Thymus (tissue), 14 donors: Measurements from ENCODE around the gene ARL6IP6. TPM values are rescaled to one million over a fixed set of nuclear protein-coding genes. Genes with fewer than 3 reads are reported as not detected.
A peak's percentile ranks its signal among the peaks of the same experiment; 100 is the strongest.

Experiments used
- DNase-seq, 9 donors: peaks; one replicate each; pipeline ENCODE4 v3.0.0-alpha.2; 2013; ENCODE audit warnings: low spot score in 9 of 9, low read depth in 6 of 9, missing footprints in 1 of 9
- H3K27ac ChIP-seq, 2 donors: one replicate each; pipeline ENCODE4 v1.5.1; 2013; ENCODE audit warnings: control low read depth in 1 of 2, low read depth in 1 of 2, low read length in 1 of 2, mild to moderate bottlenecking in 1 of 2, moderate library complexity in 1 of 2
- H3K27me3 ChIP-seq, 2 donors: one replicate each; pipeline ENCODE4 v1.5.1; 2013; ENCODE audit warnings: low read length in 1 of 2; ENCODE audit not compliant: control insufficient read depth in 2 of 2, insufficient read depth in 1 of 2
- H3K36me3 ChIP-seq, 2 donors: one replicate each; pipeline ENCODE4 v1.5.1; 2013; ENCODE audit warnings: low read length in 1 of 2, mild to moderate bottlenecking in 1 of 2, moderate library complexity in 1 of 2; ENCODE audit not compliant: control insufficient read depth in 2 of 2, insufficient read depth in 2 of 2
- H3K4me1 ChIP-seq, 2 donors: one replicate each; pipeline ENCODE4 v1.5.1; 2013; ENCODE audit warnings: low read length in 2 of 2; ENCODE audit not compliant: control insufficient read depth in 2 of 2, insufficient read depth in 2 of 2
- H3K4me3 ChIP-seq, 2 donors: one replicate each; pipeline ENCODE4 v1.5.1; 2013; ENCODE audit warnings: low read length in 2 of 2, control low read depth in 1 of 2, mild to moderate bottlenecking in 1 of 2
- H3K9me3 ChIP-seq, 2 donors: one replicate each; pipeline ENCODE4 v1.5.1; 2013; ENCODE audit warnings: low read length in 1 of 2, mild to moderate bottlenecking in 1 of 2; ENCODE audit not compliant: control insufficient read depth in 2 of 2, insufficient read depth in 1 of 2
- WGBS: extraction: QIAGEN DNeasy Blood & Tissue Kit; methylation state at CpG from one replicate; pipeline ENCODE4 v1.1.7; 2013; 5-methylcytosine and 5-hydroxymethylcytosine counted together
- long read RNA-seq, 10 donors: transcript quantifications; one replicate each; lab custom pipeline, GENCODE V29; 2026
- polyA plus RNA-seq: library from polyadenylated mRNA; stranded (reverse); fragments of 200-250 nt; gene quantifications from one replicate; pipeline ENCODE4 v1.2.3, GENCODE V29; 2013
- total RNA-seq: library from RNA; stranded (reverse); fragments of 120-200 nt; gene quantifications from one replicate; pipeline ENCODE4 v1.2.4, GENCODE V29; 2013
- donor health status: healthy.

The ARL6IP6 gene
- 21.7 TPM for total RNA-seq
- polyA plus RNA-seq, result 19.5 TPM
- long read RNA-seq, donor 1, transcript ARL6IP6-201 (4 exons, 2,805 nt), result major isoform, 6 of 6 reads
- long read RNA-seq, donor 1, partial matches to known transcripts, result 0 of 6 reads
- long read RNA-seq, donor 1, other reads (novel, unspliced or antisense), result 0 of 6 reads
- long read RNA-seq, donor 2, transcript ARL6IP6-201 (4 exons, 2,805 nt), result major isoform, 26 of 29 reads
- long read RNA-seq, donor 2, partial matches to known transcripts, result 0 of 29 reads
- long read RNA-seq, donor 2, other reads (novel, unspliced or antisense), result 0 of 29 reads
- long read RNA-seq, donor 3, transcript ARL6IP6-201 (4 exons, 2,805 nt), result major isoform, 32 of 54 reads
- long read RNA-seq, donor 3, partial matches to known transcripts, result 18 of 54 reads
- long read RNA-seq, donor 3, other reads (novel, unspliced or antisense), result 0 of 54 reads
- long read RNA-seq, donor 4, transcript ARL6IP6-201 (4 exons, 2,805 nt), result major isoform, 8 of 9 reads
- long read RNA-seq, donor 4, partial matches to known transcripts, result 0 of 9 reads
- long read RNA-seq, donor 4, other reads (novel, unspliced or antisense), result 0 of 9 reads
- long read RNA-seq, donor 5, transcript ARL6IP6-201 (4 exons, 2,805 nt), result major isoform, 33 of 35 reads
- long read RNA-seq, donor 5, partial matches to known transcripts, result 0 of 35 reads
- long read RNA-seq, donor 5, other reads (novel, unspliced or antisense), result 0 of 35 reads
- long read RNA-seq, donor 6, transcript ARL6IP6-201 (4 exons, 2,805 nt), result major isoform, 26 of 37 reads
- long read RNA-seq, donor 6, partial matches to known transcripts, result 0 of 37 reads
- long read RNA-seq, donor 6, other reads (novel, unspliced or antisense), result 5 of 37 reads
- long read RNA-seq, donor 7, transcript ARL6IP6-201 (4 exons, 2,805 nt), result major isoform, 20 of 28 reads
- long read RNA-seq, donor 7, partial matches to known transcripts, result 7 of 28 reads
- long read RNA-seq, donor 7, other reads (novel, unspliced or antisense), result 0 of 28 reads
- long read RNA-seq, donor 8, transcript ARL6IP6-201 (4 exons, 2,805 nt), result major isoform, 7 of 7 reads
- long read RNA-seq, donor 8, partial matches to known transcripts, result 0 of 7 reads
- long read RNA-seq, donor 8, other reads (novel, unspliced or antisense), result 0 of 7 reads
- long read RNA-seq, donor 9, transcript ARL6IP6-201 (4 exons, 2,805 nt), result major isoform, 18 of 19 reads
- long read RNA-seq, donor 9, partial matches to known transcripts, result 0 of 19 reads
- long read RNA-seq, donor 9, other reads (novel, unspliced or antisense), result 0 of 19 reads
- long read RNA-seq, donor 10, transcript ARL6IP6-201 (4 exons, 2,805 nt), result major isoform, 20 of 29 reads
- long read RNA-seq, donor 10, partial matches to known transcripts, result 7 of 29 reads
- long read RNA-seq, donor 10, other reads (novel, unspliced or antisense), result 0 of 29 reads

DNA sequence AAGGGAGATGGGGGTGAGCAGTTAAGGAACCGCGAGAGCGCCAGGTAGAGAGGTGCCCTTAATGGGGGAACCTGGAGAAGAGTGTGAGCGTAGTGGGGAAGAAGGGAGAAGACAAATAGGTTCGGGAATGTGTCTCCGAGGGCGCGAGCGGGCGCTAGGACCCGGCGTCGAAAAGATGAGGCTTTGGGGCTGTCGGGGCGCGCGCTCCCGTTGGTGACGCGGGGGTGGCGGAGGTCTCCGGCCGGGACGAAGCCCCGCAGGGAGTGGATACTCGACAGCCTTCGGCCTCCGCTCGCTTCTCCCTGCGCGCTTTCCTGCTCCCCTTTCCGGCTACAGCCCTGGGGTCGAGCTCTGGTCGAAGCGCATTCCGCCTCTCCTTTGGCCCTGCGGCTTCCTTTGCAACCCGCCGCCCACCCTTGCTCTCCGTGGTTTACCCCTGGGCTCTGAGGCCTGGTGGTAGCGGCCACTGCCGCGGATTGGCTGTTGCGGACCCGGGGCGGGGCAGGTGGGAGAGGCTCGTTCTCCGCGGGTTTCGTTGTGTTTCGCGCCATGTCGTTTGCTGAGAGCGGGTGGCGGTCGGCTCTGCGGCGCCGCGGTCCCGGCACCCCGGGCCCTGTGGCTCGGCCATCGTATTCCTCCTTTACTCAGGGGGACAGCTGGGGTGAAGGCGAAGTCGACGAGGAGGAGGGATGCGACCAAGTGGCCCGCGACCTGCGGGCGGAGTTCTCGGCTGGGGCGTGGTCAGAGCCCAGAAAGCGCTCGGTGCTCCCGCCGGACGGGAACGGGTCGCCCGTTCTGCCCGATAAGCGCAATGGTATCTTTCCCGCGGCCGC lies at the start of gene ARL6IP6:
TSS of gene ARL6IP6 (plus strand) at position 545 of the 833 bp plus-strand sequence. CDS start at position 550, 5 bp downstream.
- DNase-seq, result peak; percentile 90 to 97 (median 92)
- H3K4me3 ChIP-seq, result peak within 1 kb of the TSS; percentile 86 to 98
- peak within 1 kb of the TSS; percentile 91 to 95 for H3K27ac ChIP-seq
- no peaks in the 10 kb centered on the region for H3K27me3 ChIP-seq
- WGBS, result under 1% methylated on average over 87 of the region's 87 CpGs
- no peaks in the 10 kb centered on the region for H3K9me3 ChIP-seq
- H3K36me3 ChIP-seq, result peaks cover 0 to 14% of the 10 kb centered on the region in 2 donors
- peaks cover 3 to 17% of the 10 kb centered on the region in 2 donors for H3K4me1 ChIP-seq

- Histone ChIP-seq H3K27ac (no peak overlapping the region), H3K27me3 (no peaks in the 10 kb centered on the region), H3K4me3 (no peak overlapping the region), H3K9me3 (no peaks in the 10 kb centered on the region), H3K4me1 (no peaks in the 10 kb centered on the region), H3K36me3 (peaks cover 13 to 60% of the 10 kb centered on the region in 2 donors)
- no peak for DNase-seq
- 97% methylated on average over 4 of the region's 4 CpGs for WGBS
Observed at GRCh38 chr2:152674334-152674733, 44.1 kb upstream of the ARL6IP6 start.

DNA sequence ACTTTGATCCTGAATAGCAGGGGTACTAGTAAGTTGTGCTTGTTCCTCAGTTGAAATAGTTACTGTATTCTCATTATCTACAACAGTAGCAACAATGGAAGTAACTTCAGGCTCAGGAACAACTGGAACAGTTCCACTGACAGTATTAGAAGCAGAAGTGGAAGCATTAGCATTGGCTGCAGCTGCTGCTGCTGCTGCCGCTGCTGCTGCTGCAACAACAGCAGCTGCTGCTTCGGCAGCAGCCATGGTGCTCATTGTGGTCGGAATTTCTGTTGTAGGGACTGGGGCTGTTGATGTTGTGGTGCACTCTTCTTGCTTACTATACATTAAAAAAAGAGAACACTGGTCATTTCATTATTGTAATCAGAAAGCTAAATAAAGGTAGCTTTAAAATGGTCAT lies 42.0 kb upstream of the ARL6IP6 start:
- Histone ChIP-seq H3K27me3 (no peaks in the 10 kb centered on the region), H3K27ac (no peak overlapping the region), H3K9me3 (no peaks in the 10 kb centered on the region), H3K36me3 (peaks cover 13 to 56% of the 10 kb centered on the region in 2 donors), H3K4me1 (no peaks in the 10 kb centered on the region), H3K4me3 (no peak overlapping the region)
- no peak for DNase-seq
- 98% methylated on average over 3 of the region's 3 CpGs for WGBS

GRCh38 chr2:152678808-152679207 lies 39.6 kb upstream of the ARL6IP6 start:
- Histone ChIP-seq H3K4me3 (no peak overlapping the region), H3K27me3 (no peaks in the 10 kb centered on the region), H3K27ac (no peak overlapping the region), H3K36me3 (peaks cover 10 to 53% of the 10 kb centered on the region in 2 donors), H3K9me3 (no peaks in the 10 kb centered on the region), H3K4me1 (no peaks in the 10 kb centered on the region)
- DNase-seq, result no peak
- 95% methylated on average over 2 of the region's 2 CpGs for WGBS

- DNase-seq, result no peak
- 99% methylated on average over 9 of the region's 9 CpGs for WGBS
- H3K36me3 ChIP-seq, result peaks cover 0 to 31% of the 10 kb centered on the region in 2 donors
- H3K4me1 ChIP-seq, result no peaks in the 10 kb centered on the region
- no peak overlapping the region for H3K4me3 ChIP-seq
- no peaks in the 10 kb centered on the region for H3K9me3 ChIP-seq
- no peak overlapping the region for H3K27ac ChIP-seq
- H3K27me3 ChIP-seq, result no peaks in the 10 kb centered on the region
Observed at GRCh38 chr2:152682663-152683062, 35.8 kb upstream of the ARL6IP6 start.

- Histone ChIP-seq H3K27me3 (no peaks in the 10 kb centered on the region), H3K4me1 (no peaks in the 10 kb centered on the region), H3K27ac (no peak overlapping the region), H3K4me3 (no peak overlapping the region), H3K36me3 (peaks cover 0 to 35% of the 10 kb centered on the region in 2 donors), H3K9me3 (no peaks in the 10 kb centered on the region)
- DNase-seq, result no peak
Observed at GRCh38 chr2:152683400-152683799, 35.0 kb upstream of the ARL6IP6 start.

- DNase-seq, result no peak
- Histone ChIP-seq H3K9me3 (no peaks in the 10 kb centered on the region), H3K27me3 (no peaks in the 10 kb centered on the region), H3K4me3 (no peak overlapping the region), H3K27ac (no peak overlapping the region), H3K36me3 (peaks cover 0 to 17% of the 10 kb centered on the region in 2 donors), H3K4me1 (no peaks in the 10 kb centered on the region)
Observed at GRCh38 chr2:152686321-152686720, 32.1 kb upstream of the ARL6IP6 start.

DNA sequence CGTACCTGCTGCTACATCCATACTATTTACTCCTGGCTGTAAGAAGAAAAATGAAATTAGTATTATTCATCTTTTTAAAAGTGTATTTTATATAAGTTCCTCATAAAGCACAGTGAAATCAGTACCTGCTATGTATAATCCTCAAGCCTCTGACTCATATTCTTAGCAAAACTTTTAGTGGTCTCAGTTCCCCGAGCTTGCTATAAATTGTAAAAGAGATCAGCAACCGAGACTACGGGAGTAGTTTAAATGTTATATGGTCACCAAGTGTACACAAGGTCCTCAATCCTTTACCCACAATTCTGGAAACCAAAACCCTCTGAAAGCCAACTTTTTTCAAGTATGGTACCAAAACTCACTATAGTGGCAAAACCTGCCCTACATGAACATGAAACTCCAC lies 25.4 kb upstream of the ARL6IP6 start:
- Histone ChIP-seq H3K4me1 (no peaks in the 10 kb centered on the region), H3K36me3 (peaks cover 6 to 20% of the 10 kb centered on the region in 2 donors), H3K27me3 (no peaks in the 10 kb centered on the region), H3K27ac (no peak overlapping the region), H3K4me3 (no peak overlapping the region), H3K9me3 (no peaks in the 10 kb centered on the region)
- peak in 1 of 9 donors; percentile 3 for DNase-seq
- 96% methylated on average over 4 of the region's 4 CpGs for WGBS
